Stomach (tissue), 4 donors: ENCODE results near the gene FAM117A.

Experiments
- CTCF ChIP-seq, 7 experiments: fragments of 450-650 bp in 4 of 7; fragments of 200-600 bp in 3 of 7; sonication (generic) in 3 of 7; IDR thresholded peaks; one replicate each; pipeline ENCODE4 v1.5.1; 2016 to 2019; ENCODE audit warnings: antibody characterized with exemption in 7 of 7, control low read depth in 2 of 7, mild to moderate bottlenecking in 1 of 7
- EP300 ChIP-seq: sonication (generic); formaldehyde crosslinking; IDR thresholded peaks from one replicate; pipeline ENCODE4 v1.6.1; 2017; ENCODE audit warnings: antibody characterized with exemption
- POLR2A ChIP-seq, 4 donors: fragments of 450-650 bp; IDR thresholded peaks; one replicate each; pipeline ENCODE4 v1.6.1; 2016; ENCODE audit warnings: antibody characterized with exemption in 4 of 4, control low read depth in 2 of 4, mild to moderate bottlenecking in 1 of 4, moderate library complexity in 1 of 4
- POLR2AphosphoS5 ChIP-seq, 3 donors: sonication (generic); formaldehyde crosslinking; IDR thresholded peaks; one replicate each; pipeline ENCODE4 v1.6.1; 2016; ENCODE audit warnings: antibody characterized with exemption in 3 of 3

GRCh38 chr17:49748223-49748622 lies 15.7 kb downstream of the FAM117A start:
- TF ChIP-seq POLR2A (IDR thresholded peaks at IDR 0.05) (no peak), POLR2AphosphoS5 (IDR thresholded peaks at IDR 0.05) (no peak), CTCF (IDR thresholded peaks at IDR 0.05) (no peak), EP300 (no peak)
